K562 (cell line): Measurements from ENCODE around the gene TSPOAP1. TPM values are rescaled to one million over a fixed set of nuclear protein-coding genes. Genes with fewer than 3 reads are reported as not detected.

Experiments used
- BRD4 ChIP-seq: fragments of 200-600 bp; sonication (generic); IDR thresholded peaks from 2 replicates; pipeline ENCODE4 v1.6.1; 2017; ENCODE audit warnings: inconsistent platforms
- CBX5 ChIP-seq: IDR thresholded peaks from 2 replicates; pipeline ENCODE4 v1.6.1; 2014; ENCODE audit warnings: low read depth, borderline replicate concordance
- CEBPZ ChIP-seq: fragments of 150-350 bp; IDR thresholded peaks from 2 replicates; pipeline ENCODE4 v1.6.1; 2014; ENCODE audit warnings: low read depth, mild to moderate bottlenecking, low read length, borderline replicate concordance
- NCOR1 ChIP-seq: fragments of 450-650 bp; IDR thresholded peaks from 2 replicates; pipeline ENCODE4 v1.6.1; 2016; ENCODE audit warnings: mild to moderate bottlenecking, moderate library complexity
- NELFE ChIP-seq: IDR thresholded peaks from 2 replicates; pipeline ENCODE4 v1.6.1; 2011; ENCODE audit warnings: mild to moderate bottlenecking; ENCODE audit not compliant: insufficient read depth, insufficient read length
- NFATC3 ChIP-seq: fragments of 450-650 bp; IDR thresholded peaks from 2 replicates; pipeline ENCODE4 v1.6.1; 2017; ENCODE audit warnings: mild to moderate bottlenecking
- TEAD4 ChIP-seq, 2 experiments: sonication (generic) in 1 of 2; formaldehyde crosslinking in 1 of 2; IDR thresholded peaks; 2 replicates each; pipeline versions ENCODE4 v1.6.1 to v1.8.0; 2012 to 2022; ENCODE audit warnings: borderline replicate concordance in 1 of 2, inconsistent platforms in 1 of 2, low read length in 1 of 2, mild to moderate bottlenecking in 1 of 2, missing genetic modification reagents in 1 of 2
- TSC22D4 ChIP-seq: fragments of 450-650 bp; IDR thresholded peaks from 2 replicates; pipeline ENCODE4 v1.6.1; 2016; ENCODE audit warnings: missing genetic modification characterization, missing biosample characterization, control low read depth
- ZBTB17 ChIP-seq: fragments of 450-650 bp; formaldehyde crosslinking; IDR thresholded peaks from 2 replicates; pipeline ENCODE4 v1.4.0; 2020; ENCODE audit warnings: mild to moderate bottlenecking
- ZBTB2 ChIP-seq: fragments of 450-650 bp; IDR thresholded peaks from 2 replicates; pipeline ENCODE4 v1.6.1; 2016; ENCODE audit warnings: antibody characterized with exemption
- ZBTB33 ChIP-seq: sonication (generic); formaldehyde crosslinking; IDR thresholded peaks from 2 replicates; pipeline ENCODE4 v1.8.1; 2023; ENCODE audit warnings: mild to moderate bottlenecking, missing genetic modification reagents
- ZFPM2 ChIP-seq: fragments of 250-450 bp; sonication (Bioruptor Pico); IDR thresholded peaks from 2 replicates; pipeline ENCODE4 v1.5.1; 2022; ENCODE audit warnings: mild to moderate bottlenecking
- ZNF232 ChIP-seq: sonication (generic); formaldehyde crosslinking; IDR thresholded peaks from 2 replicates; pipeline ENCODE4 v1.8.0; 2022; ENCODE audit warnings: mild to moderate bottlenecking, missing genetic modification reagents
- polyA plus RNA-seq, 8 experiments: library from polyadenylated mRNA; depleted of rRNA in 4 of 8; stranded (reverse) in 5 of 8; unstranded in 3 of 8; fragments of >200 nt; fragmentation: Nextera tagmentation in 2 of 8; fragmentation: Illumina TruSeq in 1 of 8; extraction: Ambion mirVana in 2 of 8; extraction: Trizol in 1 of 8; gene quantifications; 2 replicates each; pipeline versions ENCODE4 v1.2.1 to v1.2.3, GENCODE V29; 2011 to 2014; ENCODE audit warnings: inconsistent platforms in 1 of 8, missing spikeins in 1 of 8
- total RNA-seq, 7 experiments: library from RNA; depleted of rRNA in 6 of 7; stranded (reverse); fragments of >200 nt in 6 of 7; fragmentation: Illumina TruSeq in 2 of 7; extraction: Trizol in 2 of 7; gene quantifications; 2 replicates each; pipeline versions ENCODE4 v1.2.1 to v1.2.3, GENCODE V29; 2011 to 2021; ENCODE audit warnings: low replicate concordance in 1 of 7

TSPOAP1 gene
- total and polyA plus RNA-seq, 9 of the 15 experiments (the other 6 are each of a cell fraction or from before 2014, with no cell fraction given) = 0.87 to 3.9 (median 1.8) TPM; not detected in 2

GRCh38 chr17:58357312-58358297 is 29.0 kb upstream of the TSPOAP1 start (continued):
- no peak for TF ChIP-seq CEBPZ
- TF ChIP-seq NELFE = no peak
- no peak for TF ChIP-seq BRD4
- no peak for TF ChIP-seq NFATC3
- TF ChIP-seq ZFPM2 (CRISPR knock-in tag) = no peak
- no peak for TF ChIP-seq NCOR1
- TF ChIP-seq CBX5 = no peak
- no peak for TF ChIP-seq ZNF232
- TF ChIP-seq TEAD4 (IDR thresholded peaks at IDR 0.05; ENCODE audit: low read length) = no peak
- no peak for TF ChIP-seq TEAD4 (CRISPR knock-in tag; IDR thresholded peaks at IDR 0.05; ENCODE audit: borderline replicate concordance)
- TF ChIP-seq ZBTB2 = no peak
- no peak for TF ChIP-seq TSC22D4
- TF ChIP-seq ZBTB33 (CRISPR knock-in tag) = no peak
- TF ChIP-seq ZBTB17 (CRISPR knock-in tag) = no peak
